Measurements from ENCODE around the gene RASA2. TPM values are rescaled to one million over a fixed set of nuclear protein-coding genes. Genes with fewer than 3 reads are reported as not detected.

RASA2 gene
- total and polyA plus RNA-seq, 2 of the 4 experiments (the other 2 are of a cell fraction), result 6.1 to 14.0 TPM

DNA sequence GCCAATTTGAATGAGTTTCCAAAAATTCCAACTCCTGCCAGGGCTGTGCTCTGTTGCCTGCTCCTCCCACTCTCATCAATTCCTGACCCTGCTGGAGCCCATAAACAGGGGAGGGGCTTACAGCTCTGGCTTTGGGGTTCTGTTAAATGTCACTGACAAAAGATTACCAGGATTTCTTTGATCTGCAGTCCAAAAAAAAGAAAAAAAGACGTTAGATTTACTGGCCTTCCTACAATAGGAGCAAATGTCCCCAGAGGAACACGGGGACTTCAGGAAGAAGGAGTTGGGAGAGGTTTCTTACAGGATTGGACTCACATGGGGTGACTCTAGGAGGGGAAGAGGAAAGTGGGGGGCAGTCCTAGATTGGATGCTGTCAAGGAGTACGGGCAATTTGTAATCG lies 167.0 kb downstream of the RASA2 start:
- no peak overlapping the region for H3K4ac ChIP-seq (ENCODE audit: low read depth, low read length)
- no peak overlapping the region for H2BK15ac ChIP-seq (ENCODE audit: low read depth, low read length)
- H3K9me3 ChIP-seq (ENCODE audit: control insufficient read depth, insufficient read depth, low read length), result no peaks in the 10 kb centered on the region
- DNase-seq, result no peak
- no peaks in the 10 kb centered on the region for H4K20me1 ChIP-seq (ENCODE audit: insufficient read depth, low read length)
- no peaks in the 10 kb centered on the region for H3K27me3 ChIP-seq (ENCODE audit: control insufficient read depth, insufficient read depth, low read length)
- in situ Hi-C loops (cut with MboI; ENCODE audit: low sequenced_read_pairs), result no loop called here
- H4K8ac ChIP-seq (ENCODE audit: low read depth in 2 of 2, low read length in 2 of 2), result no peak overlapping the region
- 0 out of 2 replicates have a peak, but pooled peaks cover 3% of the 10 kb centered on the region for H3K9me1 ChIP-seq (ENCODE audit: insufficient read depth, low read length)
- H4K5ac ChIP-seq (ENCODE audit: low read depth, low read length), result no peak overlapping the region
- ChIA-PET CTCF (no interaction called here), POLR2A (ENCODE audit: unreplicated experiment) (no interaction called here)
- no peak overlapping the region for H3K4me2 ChIP-seq (ENCODE audit: low read depth, low read length)
- H3K9ac ChIP-seq (ENCODE audit: low read depth, low read length), result no peak overlapping the region
- H3K4me3 ChIP-seq (ENCODE audit: insufficient read depth, low read depth, low read length), result no peak overlapping the region
- dilution Hi-C loops (cut with HindIII; ENCODE audit: low sequenced_read_pairs, unreplicated experiment), result no loop called here
- no peaks in the 10 kb centered on the region for H3K4me1 ChIP-seq (ENCODE audit: control insufficient read depth, insufficient read depth, low read length)
- H3K18ac ChIP-seq (ENCODE audit: low read depth, low read length), result no peak overlapping the region
- no peak overlapping the region for H3K56ac ChIP-seq (ENCODE audit: extremely low read depth, insufficient read depth, low read length)
- BruUV-seq (replicated peaks), result no TSS peak
- 90% methylated on average over 2 of the region's 4 CpGs; no CpG with 5 or more reads in 1 of the 2 experiments for WGBS, 2 experiments (ENCODE audit: extremely low coverage in 2 of 2, insufficient read length in 1 of 2)
- no peak overlapping the region for H2BK5ac ChIP-seq (ENCODE audit: low read depth, low read length, poor library complexity, severe bottlenecking)
- H2BK20ac ChIP-seq (ENCODE audit: low read depth, low read length), result no peak overlapping the region
- ATAC-seq (ENCODE audit: low read depth), result no peak
- H3K36me3 ChIP-seq (ENCODE audit: control insufficient read depth, insufficient read depth, low read length), result no peaks in the 10 kb centered on the region
- intact Hi-C loops (cut with micrococcal nuclease), result no loop called here
- H2BK120ac ChIP-seq (ENCODE audit: low read depth, low read length), result no peak overlapping the region
- peak overlapping the region; percentile 10 for H2AK9ac ChIP-seq (replicated peaks; ENCODE audit: low read depth, low read length, poor library complexity)
- no peaks in the 10 kb centered on the region for H3K79me1 ChIP-seq (ENCODE audit: low read depth in 1 of 2, low read length in 2 of 2)
- no peak for TF ChIP-seq NFE2L2 (IDR thresholded peaks at IDR 0.05; ENCODE audit: low read depth, low read length)
- TF ChIP-seq FOS (IDR thresholded peaks at IDR 0.05; ENCODE audit: low read depth, low read length), result no peak
- TF ChIP-seq, protein P1, sequence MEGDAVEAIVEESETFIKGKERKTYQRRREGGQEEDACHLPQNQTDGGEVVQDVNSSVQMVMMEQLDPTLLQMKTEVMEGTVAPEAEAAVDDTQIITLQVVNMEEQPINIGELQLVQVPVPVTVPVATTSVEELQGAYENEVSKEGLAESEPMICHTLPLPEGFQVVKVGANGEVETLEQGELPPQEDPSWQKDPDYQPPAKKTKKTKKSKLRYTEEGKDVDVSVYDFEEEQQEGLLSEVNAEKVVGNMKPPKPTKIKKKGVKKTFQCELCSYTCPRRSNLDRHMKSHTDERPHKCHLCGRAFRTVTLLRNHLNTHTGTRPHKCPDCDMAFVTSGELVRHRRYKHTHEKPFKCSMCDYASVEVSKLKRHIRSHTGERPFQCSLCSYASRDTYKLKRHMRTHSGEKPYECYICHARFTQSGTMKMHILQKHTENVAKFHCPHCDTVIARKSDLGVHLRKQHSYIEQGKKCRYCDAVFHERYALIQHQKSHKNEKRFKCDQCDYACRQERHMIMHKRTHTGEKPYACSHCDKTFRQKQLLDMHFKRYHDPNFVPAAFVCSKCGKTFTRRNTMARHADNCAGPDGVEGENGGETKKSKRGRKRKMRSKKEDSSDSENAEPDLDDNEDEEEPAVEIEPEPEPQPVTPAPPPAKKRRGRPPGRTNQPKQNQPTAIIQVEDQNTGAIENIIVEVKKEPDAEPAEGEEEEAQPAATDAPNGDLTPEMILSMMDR (conservative IDR thresholded peaks at IDR 0.05; ENCODE audit: low read depth, low read length), result no peak
- TF ChIP-seq SMC3 (IDR thresholded peaks at IDR 0.05; ENCODE audit: low read depth, low read length), result no peak
- TF ChIP-seq, protein P2, sequence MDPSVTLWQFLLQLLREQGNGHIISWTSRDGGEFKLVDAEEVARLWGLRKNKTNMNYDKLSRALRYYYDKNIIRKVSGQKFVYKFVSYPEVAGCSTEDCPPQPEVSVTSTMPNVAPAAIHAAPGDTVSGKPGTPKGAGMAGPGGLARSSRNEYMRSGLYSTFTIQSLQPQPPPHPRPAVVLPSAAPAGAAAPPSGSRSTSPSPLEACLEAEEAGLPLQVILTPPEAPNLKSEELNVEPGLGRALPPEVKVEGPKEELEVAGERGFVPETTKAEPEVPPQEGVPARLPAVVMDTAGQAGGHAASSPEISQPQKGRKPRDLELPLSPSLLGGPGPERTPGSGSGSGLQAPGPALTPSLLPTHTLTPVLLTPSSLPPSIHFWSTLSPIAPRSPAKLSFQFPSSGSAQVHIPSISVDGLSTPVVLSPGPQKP (IDR thresholded peaks at IDR 0.05; ENCODE audit: borderline replicate concordance, low read depth, low read length), result no peak
- no peak for TF ChIP-seq MXI1 (IDR thresholded peaks at IDR 0.05; ENCODE audit: borderline replicate concordance, low read depth, low read length)
- no peak for TF ChIP-seq RFX5 (IDR thresholded peaks at IDR 0.05; ENCODE audit: low read depth, low read length)
- no peak for TF ChIP-seq RCOR1 (IDR thresholded peaks at IDR 0.05; ENCODE audit: insufficient replicate concordance, low read length)
- no peak for TF ChIP-seq MAFK (IDR thresholded peaks at IDR 0.05; ENCODE audit: low read depth, low read length)
- TF ChIP-seq, protein P3, sequence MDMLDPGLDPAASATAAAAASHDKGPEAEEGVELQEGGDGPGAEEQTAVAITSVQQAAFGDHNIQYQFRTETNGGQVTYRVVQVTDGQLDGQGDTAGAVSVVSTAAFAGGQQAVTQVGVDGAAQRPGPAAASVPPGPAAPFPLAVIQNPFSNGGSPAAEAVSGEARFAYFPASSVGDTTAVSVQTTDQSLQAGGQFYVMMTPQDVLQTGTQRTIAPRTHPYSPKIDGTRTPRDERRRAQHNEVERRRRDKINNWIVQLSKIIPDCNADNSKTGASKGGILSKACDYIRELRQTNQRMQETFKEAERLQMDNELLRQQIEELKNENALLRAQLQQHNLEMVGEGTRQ (IDR thresholded peaks at IDR 0.05; ENCODE audit: low read depth, low read length), result no peak
- no peak overlapping the region for H3K23ac ChIP-seq (ENCODE audit: low read depth, low read length)
- H4K91ac ChIP-seq (ENCODE audit: insufficient read depth, low read depth, low read length), result no peak overlapping the region
- no peak overlapping the region for H2AK5ac ChIP-seq (ENCODE audit: low read depth, low read length)
- no peak overlapping the region for H3K27ac ChIP-seq (ENCODE audit: insufficient read depth, low read length)
- H3K14ac ChIP-seq (replicated peaks; ENCODE audit: low read depth, low read length), result no peak overlapping the region
- no peak overlapping the region for H2AFZ ChIP-seq (replicated peaks; ENCODE audit: low read length, poor library complexity)
